ENCODE results near the gene HOXB4. TPM values are rescaled to one million over a fixed set of nuclear protein-coding genes. Genes with fewer than 3 reads are reported as not detected.

HOXB4 gene
- total and polyA plus RNA-seq, 10 of the 15 experiments (the other 5 are each of a cell fraction or from before 2014, with no cell fraction given) = 0.35 to 5.8 (median 3.0) TPM

GRCh38 chr17:48528936-48529682 is 49.0 kb downstream of the HOXB4 start (continued):
- no peak for TF ChIP-seq ZBTB11 (CRISPR knock-in tag; IDR thresholded peaks at IDR 0.05)
- TF ChIP-seq, protein P1, sequence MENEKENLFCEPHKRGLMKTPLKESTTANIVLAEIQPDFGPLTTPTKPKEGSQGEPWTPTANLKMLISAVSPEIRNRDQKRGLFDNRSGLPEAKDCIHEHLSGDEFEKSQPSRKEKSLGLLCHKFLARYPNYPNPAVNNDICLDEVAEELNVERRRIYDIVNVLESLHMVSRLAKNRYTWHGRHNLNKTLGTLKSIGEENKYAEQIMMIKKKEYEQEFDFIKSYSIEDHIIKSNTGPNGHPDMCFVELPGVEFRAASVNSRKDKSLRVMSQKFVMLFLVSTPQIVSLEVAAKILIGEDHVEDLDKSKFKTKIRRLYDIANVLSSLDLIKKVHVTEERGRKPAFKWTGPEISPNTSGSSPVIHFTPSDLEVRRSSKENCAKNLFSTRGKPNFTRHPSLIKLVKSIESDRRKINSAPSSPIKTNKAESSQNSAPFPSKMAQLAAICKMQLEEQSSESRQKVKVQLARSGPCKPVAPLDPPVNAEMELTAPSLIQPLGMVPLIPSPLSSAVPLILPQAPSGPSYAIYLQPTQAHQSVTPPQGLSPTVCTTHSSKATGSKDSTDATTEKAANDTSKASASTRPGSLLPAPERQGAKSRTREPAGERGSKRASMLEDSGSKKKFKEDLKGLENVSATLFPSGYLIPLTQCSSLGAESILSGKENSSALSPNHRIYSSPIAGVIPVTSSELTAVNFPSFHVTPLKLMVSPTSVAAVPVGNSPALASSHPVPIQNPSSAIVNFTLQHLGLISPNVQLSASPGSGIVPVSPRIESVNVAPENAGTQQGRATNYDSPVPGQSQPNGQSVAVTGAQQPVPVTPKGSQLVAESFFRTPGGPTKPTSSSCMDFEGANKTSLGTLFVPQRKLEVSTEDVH (IDR thresholded peaks at IDR 0.05; ENCODE audit: low read depth, partially characterized antibody) = no peak
- no peak for TF ChIP-seq CBX3 (IDR thresholded peaks at IDR 0.05; ENCODE audit: borderline replicate concordance, low read depth)
- no peak for TF ChIP-seq MAX (IDR thresholded peaks at IDR 0.05; ENCODE audit: low read depth, low read length)
- TF ChIP-seq CTCF (IDR thresholded peaks at IDR 0.05 in 2 of 3, conservative IDR thresholded peaks at IDR 0.05 in 1 of 3; ENCODE audit: control insufficient read depth in 2 of 3, extremely low read depth in 1 of 3, insufficient read depth in 1 of 3, low read depth in 3 of 3, low read length in 3 of 3) = no peak
- TF ChIP-seq, protein P2, sequence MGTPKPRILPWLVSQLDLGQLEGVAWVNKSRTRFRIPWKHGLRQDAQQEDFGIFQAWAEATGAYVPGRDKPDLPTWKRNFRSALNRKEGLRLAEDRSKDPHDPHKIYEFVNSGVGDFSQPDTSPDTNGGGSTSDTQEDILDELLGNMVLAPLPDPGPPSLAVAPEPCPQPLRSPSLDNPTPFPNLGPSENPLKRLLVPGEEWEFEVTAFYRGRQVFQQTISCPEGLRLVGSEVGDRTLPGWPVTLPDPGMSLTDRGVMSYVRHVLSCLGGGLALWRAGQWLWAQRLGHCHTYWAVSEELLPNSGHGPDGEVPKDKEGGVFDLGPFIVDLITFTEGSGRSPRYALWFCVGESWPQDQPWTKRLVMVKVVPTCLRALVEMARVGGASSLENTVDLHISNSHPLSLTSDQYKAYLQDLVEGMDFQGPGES (IDR thresholded peaks at IDR 0.05) = no peak
- TF ChIP-seq SREBF1 (IDR thresholded peaks at IDR 0.05; ENCODE audit: low read length) = no peak

Measured in GM12878 (cell line).